GM12891 (cell line): ENCODE data around the gene ELK3.
A peak's percentile ranks its signal among the peaks of the same experiment; 100 is the strongest.

Experiments
- DNase-seq: peaks from one replicate; pipeline ENCODE4 v3.0.0; 2011; ENCODE audit warnings: low spot score; ENCODE audit not compliant: insufficient read length
- FAIRE-seq: peaks from 2 replicates; lab custom pipeline; 2011; peaks lifted over from hg19 to GRCh38; lab: Jason Lieb, UNC
- PAX5 ChIP-seq: IDR thresholded peaks from 2 replicates; pipeline ENCODE4 v1.6.1; 2011; ENCODE audit warnings: low read length, moderate library complexity, mild to moderate bottlenecking; ENCODE audit not compliant: insufficient read depth, severe bottlenecking
- POLR2A ChIP-seq: IDR thresholded peaks from 2 replicates; pipeline ENCODE4 v1.6.1; 2011; ENCODE audit warnings: low read depth, low read length, control low read depth
- POLR2AphosphoS5 ChIP-seq: IDR thresholded peaks from 2 replicates; pipeline ENCODE4 v1.6.1; 2011; ENCODE audit warnings: low read depth, low read length, control low read depth
- POU2F2 ChIP-seq: IDR thresholded peaks from 2 replicates; pipeline ENCODE4 v1.6.1; 2011; ENCODE audit warnings: low read depth, mild to moderate bottlenecking, control low read depth, low read length, moderate library complexity
- SPI1 ChIP-seq: IDR thresholded peaks from 2 replicates; pipeline ENCODE4 v1.6.1; 2011; ENCODE audit warnings: low read depth, low read length, control low read depth
- TAF1 ChIP-seq: IDR thresholded peaks from 2 replicates; pipeline ENCODE4 v1.6.1; 2011; ENCODE audit warnings: low read depth, low read length, control low read depth

Gene ELK3

GRCh38 chr12:96197503-96198272 is 3.5 kb downstream of the ELK3 start:
- TF ChIP-seq POU2F2 (no peak), PAX5 (no peak), POLR2A (no peak), SPI1 (no peak), POLR2AphosphoS5 (no peak), TAF1 (no peak)
- FAIRE-seq = peak; percentile 26

GRCh38 chr12:96198965-96199364 is 4.8 kb downstream of the ELK3 start:
- FAIRE-seq (peak; percentile 69), DNase-seq (no peak)
- TF ChIP-seq SPI1 = no peak
- TF ChIP-seq POLR2A = no peak
- TF ChIP-seq TAF1 = no peak
- TF ChIP-seq POU2F2 = no peak
- no peak for TF ChIP-seq POLR2AphosphoS5
- no peak for TF ChIP-seq PAX5

More at GRCh38 chr12:96197503-96198272, 3.5 kb downstream of the ELK3 start:
- no peak for DNase-seq

- FAIRE-seq = no peak
- no peak for DNase-seq
- TF ChIP-seq TAF1 (no peak), POLR2AphosphoS5 (no peak), POLR2A (no peak), PAX5 (no peak), POU2F2 (no peak), SPI1 (no peak)
Observed at GRCh38 chr12:96199464-96199863, 5.3 kb downstream of the ELK3 start.

GRCh38 chr12:96201272-96202227 is 7.4 kb downstream of the ELK3 start:
- FAIRE-seq (no peak), DNase-seq (no peak)
- TF ChIP-seq POLR2AphosphoS5 = no peak
- TF ChIP-seq TAF1 = no peak
- no peak for TF ChIP-seq POLR2A

- DNase-seq (no peak), FAIRE-seq (no peak)
- TF ChIP-seq PAX5 (no peak), POU2F2 (no peak)
Observed at GRCh38 chr12:96204381-96204780, 10.2 kb downstream of the ELK3 start.

GRCh38 chr12:96205908-96206307 is 11.7 kb downstream of the ELK3 start:
- FAIRE-seq (no peak), DNase-seq (no peak)
- no peak for TF ChIP-seq POLR2AphosphoS5
- no peak for TF ChIP-seq POU2F2
- no peak for TF ChIP-seq PAX5
- no peak for TF ChIP-seq POLR2A
- TF ChIP-seq SPI1 = no peak
- no peak for TF ChIP-seq TAF1

GRCh38 chr12:96206936-96207662 is 12.9 kb downstream of the ELK3 start:
- no peak for DNase-seq
- FAIRE-seq = no peak
- TF ChIP-seq TAF1 (no peak), PAX5 (no peak), POLR2A (no peak), POLR2AphosphoS5 (no peak), SPI1 (no peak), POU2F2 (no peak)

- no peak for FAIRE-seq
- no peak for DNase-seq
- no peak for TF ChIP-seq POLR2AphosphoS5
- TF ChIP-seq PAX5 = no peak
- TF ChIP-seq POU2F2 = no peak
- TF ChIP-seq POLR2A = no peak
- no peak for TF ChIP-seq TAF1
- TF ChIP-seq SPI1 = no peak
Observed at GRCh38 chr12:96208346-96208745, 14.2 kb downstream of the ELK3 start.
